GM21786 (cell line): ENCODE results near the gene ENO4.
A peak's percentile ranks its signal among the peaks of the same experiment; 100 is the strongest.

Experiments used
- ATAC-seq: cut with Tn5 transposase; IDR thresholded peaks from one replicate; pipeline ENCODE4 v1.9.1; 2021; ENCODE audit not compliant: unreplicated experiment

Gene ENO4

DNA sequence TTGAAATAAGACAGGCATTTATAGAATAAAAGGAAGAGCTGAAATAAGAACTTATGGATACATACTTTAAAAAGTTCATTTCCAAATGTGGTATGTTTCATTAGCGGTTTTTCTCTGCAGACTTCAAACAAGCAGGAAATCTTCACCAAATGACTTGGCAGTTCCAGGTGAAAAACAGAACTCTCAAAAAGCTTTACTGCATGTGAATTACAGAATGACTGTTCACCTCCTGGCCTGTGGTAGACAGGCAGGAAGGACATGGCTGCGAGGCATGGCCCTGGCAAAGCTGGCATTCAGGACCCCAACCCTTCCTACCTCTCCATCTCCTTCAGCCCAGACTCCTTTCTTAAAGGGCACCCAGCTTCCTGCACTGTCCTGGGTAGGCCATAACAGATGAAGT is 21.2 kb upstream of the ENO4 start:
- no peak for ATAC-seq

DNA sequence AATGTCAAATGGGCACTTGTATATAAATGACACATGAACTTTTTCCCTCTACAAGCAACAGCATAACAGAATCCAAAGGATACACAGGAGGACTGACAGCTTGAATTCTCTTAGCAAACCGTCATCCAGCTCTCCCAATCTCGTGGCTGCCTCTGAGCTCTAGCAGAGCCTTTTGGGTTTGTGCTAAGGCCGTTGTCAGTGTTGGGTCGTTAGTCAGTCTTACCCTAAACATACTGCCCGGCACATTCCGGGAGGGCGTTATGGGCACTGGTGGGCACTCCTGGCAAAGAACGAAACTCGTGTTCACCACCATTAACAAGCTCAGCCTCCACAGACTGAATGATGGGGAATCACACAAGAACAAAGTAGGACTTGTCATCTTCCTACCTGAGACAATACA is 19.6 kb upstream of the ENO4 start:
- no peak for ATAC-seq

DNA sequence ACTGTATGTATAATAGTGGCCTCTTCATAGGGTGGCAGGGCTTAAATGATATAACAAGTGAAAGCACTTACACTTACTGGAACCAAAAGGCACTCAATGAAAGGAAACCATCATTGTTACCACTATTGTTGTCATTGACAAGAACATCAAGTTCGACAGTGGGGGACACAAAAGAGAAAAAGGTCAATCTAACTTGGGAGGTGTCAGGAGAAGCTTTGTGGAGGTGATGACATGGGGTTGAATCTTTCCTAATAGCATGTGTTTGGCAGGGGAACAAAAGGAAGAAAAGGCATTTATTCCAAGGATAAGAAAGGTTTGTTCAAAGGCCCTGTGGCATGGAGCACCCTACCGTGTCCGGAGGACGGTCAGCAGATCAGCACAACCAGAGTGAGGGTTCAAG is 18.2 kb upstream of the ENO4 start:
- no peak for ATAC-seq

DNA sequence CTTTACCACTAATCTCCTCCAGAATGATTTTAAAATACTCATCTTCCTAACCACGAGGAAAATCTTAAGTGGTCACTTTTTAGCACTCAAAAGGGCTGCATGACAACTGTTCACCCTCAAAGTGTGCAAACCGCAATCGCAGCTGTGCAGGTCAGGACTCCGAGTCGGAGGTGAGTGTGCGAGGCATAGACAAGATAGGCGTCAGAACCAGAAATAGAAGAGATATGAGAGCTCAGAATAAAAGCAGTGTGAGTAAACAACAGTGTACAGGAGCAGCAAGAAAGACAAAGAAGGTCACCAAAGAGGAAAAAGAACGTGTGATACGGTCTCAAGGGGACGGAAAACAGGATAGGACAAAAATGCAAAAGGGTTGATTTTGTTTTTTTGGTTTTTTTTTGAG is 17.5 kb upstream of the ENO4 start:
- no peak for ATAC-seq

DNA sequence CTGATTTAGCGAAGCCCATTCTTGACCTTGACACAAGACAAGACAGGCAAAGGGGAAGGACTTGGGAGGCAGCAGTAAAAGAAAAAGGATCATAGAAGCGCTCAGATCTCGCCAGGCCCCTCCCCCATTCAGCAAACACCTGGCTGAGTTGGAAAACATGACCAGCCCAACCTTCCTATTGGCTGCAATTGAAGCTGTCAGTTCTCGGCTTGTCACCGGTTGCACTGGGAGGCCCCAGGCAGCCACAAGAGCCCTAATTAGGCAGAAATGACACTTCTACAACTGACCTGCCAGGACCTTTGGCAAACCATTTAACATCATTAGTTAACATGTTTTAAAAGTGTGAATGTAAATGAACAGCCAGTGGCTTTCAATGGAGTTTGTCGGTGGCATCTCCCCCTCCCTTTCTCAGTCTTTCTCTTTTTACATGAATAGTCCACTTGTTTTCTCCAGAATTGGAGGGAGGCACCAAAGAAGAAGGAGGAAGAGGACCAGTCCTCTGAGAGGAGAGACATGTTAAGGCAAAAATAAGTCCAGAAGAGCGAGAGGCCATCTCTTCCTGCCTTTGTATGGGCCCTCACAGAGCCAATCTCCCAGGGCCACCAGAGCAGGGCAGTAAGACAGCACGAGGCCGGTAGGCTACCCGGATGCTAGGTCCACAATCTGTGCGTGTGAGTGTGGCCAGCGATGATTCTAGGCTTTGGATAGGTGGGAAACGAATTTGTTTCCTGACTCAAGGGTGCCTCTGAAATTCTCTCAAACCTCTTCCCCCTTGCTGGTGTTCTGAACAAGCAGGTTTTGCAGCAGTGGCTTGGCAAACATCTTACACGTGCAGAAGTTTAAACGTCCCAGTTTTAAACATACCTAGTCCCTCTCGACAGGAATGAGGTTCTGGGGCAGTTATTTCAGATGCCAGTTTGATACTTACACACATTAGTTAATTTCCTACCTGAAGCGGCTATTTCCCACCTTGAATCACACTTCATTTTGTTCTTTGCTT is 15.0 kb upstream of the ENO4 start:
- ATAC-seq, result no peak

DNA sequence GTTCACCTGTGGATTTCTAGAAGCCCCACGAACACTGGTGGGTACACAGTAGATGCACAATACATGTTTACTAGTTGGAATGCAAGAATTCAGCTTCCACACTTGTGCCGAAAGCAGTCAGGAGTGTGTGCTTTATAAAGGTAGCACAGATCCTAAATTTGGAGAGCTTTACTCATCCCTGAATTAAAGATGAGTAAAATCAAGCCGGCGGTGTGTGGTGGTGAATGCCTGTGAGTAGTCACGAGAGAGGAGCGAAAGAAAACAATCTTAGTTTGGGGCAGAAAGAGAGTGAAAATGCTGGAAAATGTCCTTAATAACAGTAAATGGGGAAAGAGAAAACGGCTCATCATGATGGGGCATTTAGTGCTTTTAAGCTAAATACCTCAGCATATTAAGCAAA is 13.6 kb upstream of the ENO4 start:
- ATAC-seq, result no peak

DNA sequence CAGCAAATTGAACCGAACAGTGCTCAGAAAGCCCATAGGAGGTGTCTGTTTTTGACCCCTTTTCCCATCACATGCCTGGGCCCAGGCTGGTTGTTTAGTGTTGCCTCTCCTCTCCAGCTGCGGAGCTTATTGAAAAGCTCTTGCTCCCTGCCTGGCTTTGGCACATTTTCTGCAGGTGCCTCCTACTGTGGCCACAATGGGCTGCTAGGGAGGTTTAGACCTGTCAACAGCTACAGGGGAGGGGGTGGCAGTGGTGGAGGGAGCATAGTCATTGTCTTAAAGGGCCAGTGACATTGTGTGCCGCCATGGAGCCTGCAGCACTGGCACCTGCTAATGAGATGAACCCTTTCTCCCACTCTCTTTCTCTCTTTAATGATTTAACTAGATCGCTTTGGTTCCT is 13.2 kb upstream of the ENO4 start:
- no peak for ATAC-seq

DNA sequence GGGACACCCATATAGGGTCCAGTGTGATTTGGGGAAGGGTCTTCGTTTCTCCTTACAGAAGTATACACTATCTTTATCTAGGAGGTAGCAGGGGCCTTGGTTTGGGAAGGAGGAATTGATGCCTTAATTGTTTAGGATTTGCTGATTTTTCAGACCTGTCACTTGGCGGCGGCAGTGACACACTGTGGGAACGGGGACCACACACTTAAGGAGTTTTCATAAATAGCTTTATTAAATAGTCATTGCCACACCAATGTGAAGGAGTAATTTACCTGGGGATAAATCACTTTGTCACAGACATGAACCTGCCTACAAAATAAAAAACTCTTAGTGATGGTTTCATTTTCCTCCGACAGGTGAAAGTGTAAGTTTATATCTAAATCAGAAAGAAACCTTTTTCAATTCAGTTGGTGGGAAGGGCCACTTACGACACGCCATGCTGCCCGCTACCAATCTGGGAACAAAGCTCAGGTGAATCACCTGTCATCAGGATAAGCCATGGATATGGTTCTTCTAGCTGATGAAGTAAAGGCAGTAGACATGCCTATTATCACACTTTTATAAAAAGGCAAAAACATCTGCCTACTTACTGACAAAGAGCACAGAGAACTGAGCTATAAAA is 12.3 kb upstream of the ENO4 start:
- ATAC-seq, result no peak

DNA sequence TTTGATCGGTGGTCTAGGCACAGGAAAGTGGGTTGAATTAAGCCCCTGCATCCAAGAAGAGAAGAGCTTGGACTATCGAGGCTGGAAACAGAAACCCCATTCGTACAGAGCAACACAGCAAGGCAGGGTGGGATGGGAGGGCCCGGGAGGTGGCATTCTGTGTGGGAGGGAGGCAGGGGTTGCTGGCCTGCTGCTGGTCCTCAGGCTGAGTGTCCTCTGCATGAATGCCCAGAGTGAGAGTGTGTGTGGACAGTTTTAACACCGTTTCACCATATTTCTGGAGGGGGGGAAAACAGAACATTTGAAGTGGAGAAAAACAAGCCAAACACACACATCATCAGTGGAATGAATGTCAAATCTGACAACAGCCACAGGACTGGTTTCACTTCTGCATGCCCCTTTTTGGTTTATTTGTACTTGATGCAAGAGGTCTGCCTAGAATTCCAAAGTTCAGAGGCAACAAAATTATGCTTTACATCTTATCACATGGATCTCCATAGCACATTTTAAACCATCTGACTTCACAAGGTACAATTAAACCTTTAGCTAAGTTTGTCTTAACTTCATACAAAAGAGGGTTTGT is 11.1 kb upstream of the ENO4 start:
- ATAC-seq, result peak; percentile 77

DNA sequence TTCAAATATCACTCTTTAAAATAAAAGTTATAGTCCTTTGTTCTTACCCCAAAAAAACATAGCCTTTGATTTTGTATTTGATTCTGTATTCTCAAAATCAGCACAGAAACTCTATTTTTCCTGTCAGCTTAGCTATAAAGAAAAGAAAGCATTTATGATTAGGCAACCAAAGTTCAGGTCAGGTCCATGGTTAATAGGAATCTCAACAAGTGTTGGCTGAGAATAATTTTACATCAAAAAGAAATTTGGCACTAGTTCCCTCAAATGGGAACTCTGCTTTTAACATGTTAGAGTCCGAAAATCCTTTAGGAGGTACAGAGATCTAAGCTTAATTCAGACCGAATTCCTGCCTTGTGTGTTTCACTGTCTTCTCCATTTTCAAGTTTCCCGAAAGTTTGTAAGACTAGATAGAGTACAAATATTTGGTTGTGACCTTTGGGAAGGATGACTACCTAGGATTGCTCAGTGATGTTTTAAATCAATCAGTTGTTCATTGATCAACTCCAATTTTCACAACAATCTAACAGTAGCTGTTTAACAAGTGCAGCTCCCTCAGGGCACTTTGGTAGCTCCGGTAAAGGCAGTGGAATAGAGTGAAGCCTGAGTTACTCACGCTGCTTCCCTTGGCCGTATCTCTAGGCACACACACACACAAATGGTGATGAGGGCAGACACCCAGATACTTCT is 8.8 kb upstream of the ENO4 start:
- no peak for ATAC-seq

DNA sequence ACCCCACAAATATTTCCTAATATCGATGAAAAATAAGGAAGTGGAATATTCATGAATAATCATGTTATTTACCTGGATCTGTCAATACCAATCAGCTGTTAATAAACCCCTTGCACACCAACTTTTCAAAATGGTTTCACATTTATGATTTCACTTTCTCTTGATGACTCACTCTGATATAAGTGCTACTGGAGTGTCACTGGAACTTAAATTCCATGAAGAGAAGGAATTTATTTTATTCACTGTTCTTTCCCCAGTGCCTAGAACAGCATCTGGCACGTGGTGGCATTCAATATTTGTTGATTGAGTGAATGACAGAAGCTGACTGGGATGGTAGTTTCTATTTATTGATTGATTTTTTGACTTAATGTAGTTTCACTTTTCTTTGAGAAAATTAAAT is 3.5 kb upstream of the ENO4 start:
- no peak for ATAC-seq

DNA sequence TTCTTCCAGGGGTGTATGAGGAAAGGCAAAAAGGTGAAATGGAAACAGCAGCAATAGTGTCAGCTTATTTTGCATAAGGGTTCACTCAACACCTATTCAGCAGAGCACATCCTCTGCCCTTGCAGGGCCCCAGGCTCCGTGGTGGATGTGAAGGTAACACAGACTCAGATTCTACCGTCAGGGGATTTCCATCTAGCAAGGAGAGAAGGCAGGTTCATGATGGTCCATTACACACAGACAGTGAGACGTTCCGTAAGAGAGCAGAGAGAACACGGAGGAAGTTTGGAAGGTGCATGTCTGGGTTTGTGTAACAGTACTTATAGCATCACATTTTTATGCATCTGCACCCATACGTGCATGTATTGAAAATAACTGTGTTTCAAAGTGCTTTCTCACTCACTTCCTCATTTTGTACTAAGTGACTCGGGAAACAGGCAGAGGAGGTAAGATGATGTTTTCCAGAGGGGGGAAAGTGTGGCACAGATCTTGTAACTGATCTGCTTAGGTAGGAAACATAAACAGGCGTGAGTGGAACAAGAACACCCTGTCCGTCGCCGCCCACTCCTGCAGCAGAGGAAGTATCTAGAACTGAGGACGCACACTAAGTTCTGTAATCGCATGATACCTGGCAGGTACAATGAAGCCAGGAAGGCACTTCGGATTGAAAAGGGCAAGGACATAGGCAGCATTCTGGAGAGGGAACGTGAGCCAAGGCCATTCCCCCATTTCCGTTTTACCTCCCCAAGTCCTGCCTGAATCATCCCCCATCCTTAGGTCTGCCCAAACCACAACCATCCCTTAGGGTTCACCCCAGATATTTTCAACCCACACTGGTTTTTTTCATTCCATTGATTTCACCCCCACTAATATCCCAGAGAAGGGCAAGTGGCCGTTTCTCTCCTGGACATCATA is 1.0 kb upstream of the ENO4 start:
- peak; percentile 59 for ATAC-seq

DNA sequence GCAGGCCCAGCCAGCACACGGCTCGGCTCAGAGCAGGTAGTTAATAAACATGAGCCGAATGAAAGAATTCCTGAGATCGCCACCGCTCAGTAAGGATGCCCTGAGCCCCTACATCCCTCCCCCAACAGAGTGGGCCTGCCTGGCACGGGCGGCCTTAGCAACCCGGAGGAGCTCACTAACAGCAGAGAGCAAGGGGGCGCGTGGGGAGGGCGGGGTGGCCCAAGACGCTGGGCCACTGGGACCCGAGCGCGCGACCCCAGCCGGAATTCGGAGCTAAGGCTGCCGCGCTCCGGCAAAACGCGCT is 403 bp upstream of the ENO4 start:
- no peak for ATAC-seq

DNA sequence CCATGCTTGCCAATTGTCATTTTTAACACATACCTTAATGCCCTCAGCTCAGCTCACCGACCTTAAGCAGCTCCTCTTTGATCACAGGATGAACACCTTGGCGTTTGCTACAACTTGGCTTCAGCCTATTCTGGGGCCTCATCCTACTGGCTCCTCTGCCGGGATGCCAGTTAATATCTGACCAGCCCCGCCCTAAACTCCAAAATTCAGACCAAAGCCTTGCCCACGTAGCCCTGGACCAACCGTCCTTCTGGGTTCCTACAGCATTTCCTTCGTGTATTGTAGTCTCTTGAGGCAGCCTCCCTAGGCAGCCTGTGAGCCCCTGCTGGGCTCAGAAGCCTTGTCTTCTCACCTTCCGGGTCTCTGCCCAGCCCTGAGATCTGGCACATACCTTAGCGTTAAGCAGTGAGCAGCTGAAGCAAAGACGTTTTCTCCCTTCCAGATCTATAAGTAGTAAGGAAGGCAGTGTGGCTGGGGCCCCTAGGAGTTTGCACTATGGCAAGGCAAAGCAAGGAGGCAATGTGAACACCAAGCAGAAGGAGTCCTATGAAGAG is 836 bp downstream of the ENO4 start:
- no peak for ATAC-seq

DNA sequence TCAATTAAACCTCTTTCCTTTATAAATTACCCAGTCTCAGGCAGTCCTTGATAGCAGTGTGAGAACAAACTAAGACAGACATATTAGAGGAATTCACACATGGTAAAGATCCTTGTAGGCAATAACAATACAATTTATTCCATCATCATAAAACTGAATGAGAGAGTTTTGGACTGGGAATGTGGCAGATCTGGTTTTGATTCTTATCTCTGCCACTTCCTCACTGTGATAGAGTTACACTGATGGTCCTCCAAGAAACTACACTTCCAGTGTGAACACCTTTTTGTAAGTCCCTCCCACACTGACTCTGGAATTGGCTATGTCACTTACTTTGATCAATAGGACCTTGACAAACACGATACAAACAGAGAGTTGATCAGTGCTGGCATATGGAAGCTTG is 2.9 kb downstream of the ENO4 start:
- ATAC-seq, result no peak

DNA sequence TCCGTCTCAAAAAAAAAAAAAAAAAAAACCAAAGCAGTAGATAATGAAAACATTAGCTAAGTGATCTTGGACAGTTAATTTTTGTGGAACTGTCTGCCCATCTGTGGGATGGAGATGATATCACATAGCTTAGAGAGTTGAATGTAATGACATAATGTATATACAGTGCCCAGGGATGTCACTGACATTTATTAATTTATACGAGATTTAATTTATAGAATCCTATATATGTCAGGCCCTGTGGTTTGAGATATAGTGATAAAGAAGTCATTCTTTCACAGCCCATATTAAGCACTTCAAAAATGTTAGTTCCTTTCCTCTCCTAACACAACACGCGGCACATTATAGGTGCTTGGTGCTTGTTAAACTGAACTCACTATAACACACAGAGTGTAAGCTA is 4.0 kb downstream of the ENO4 start:
- no peak for ATAC-seq

DNA sequence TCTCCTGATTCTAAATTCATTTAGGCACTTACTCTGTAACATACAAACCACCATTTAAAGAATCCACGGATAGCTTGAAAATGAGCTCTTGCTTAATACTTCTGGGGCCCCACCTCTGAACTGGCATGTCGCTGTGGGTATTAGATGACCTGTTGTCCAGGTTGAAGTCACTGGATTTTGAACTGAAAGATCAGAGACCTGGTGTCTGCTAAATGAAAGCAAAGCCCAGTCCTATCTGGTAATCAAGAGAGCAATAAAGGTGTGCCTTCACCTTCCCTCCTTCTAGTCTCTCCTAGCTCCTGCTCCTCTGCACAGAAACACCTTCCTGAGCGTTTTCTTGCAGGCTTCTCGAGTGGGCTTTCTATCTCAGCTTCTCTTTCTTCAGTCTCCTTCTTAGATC is 4.4 kb downstream of the ENO4 start:
- ATAC-seq, result no peak

DNA sequence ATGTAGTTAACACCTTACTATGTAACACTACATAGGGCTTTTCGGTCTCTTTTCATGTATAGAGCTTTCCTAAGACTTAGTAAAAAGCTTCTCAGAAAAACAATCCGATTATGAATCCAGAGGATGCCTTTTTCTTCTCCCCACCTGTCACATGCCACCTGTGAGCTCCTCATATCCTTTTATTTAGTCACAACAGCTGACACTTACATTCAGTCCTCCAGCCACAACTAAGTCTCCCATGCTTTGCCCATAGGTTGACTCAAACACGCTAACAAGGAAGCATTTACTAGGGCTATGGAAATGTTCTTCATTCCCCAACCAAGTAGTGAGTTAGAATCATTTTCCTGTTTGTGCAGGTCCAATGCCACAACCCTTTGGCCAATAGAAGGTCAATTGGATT is 7.9 kb downstream of the ENO4 start:
- ATAC-seq, result no peak

DNA sequence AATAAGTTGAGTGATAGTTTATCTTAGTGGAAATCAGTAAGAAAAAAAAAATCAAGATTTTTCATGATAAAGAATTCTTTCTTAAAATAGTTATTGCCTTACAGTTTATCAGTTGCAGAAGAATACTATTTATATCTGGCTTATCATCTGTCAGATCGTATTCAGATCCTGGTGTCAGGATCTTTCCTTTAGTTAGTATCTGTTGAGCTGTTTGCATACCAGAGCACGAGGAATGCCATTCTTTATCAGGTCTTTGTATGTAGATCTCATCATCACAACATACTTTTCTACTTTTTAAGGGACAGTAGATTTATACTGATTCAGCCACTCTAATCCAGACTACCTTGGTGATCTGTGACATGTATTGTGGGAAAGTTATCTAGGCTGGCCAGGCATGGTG is 12.5 kb downstream of the ENO4 start:
- ATAC-seq, result no peak

DNA sequence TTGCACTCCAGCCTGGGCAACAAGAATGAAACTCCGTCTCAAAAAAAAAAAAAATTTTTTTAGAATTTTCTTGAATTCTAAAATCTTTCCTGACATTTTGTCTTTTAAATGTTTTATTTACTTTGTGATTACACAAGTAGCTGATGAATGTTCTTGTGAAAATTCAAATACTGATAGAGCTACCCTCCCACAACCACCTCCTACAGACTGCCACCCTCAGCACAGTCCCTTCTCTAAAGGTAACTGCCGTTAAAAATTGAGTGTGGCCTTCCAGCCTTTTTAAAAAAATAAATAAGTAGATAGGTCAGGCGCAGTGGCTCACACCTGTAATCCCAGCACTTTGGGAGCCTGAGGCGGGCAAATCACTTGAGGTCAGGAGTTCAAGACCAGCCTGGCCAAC is 15.1 kb downstream of the ENO4 start:
- ATAC-seq, result no peak
